Measurements from ENCODE around the gene GDI2.
"Not testable (repeated sequence)": the region's sequence is repeated elsewhere in the genome, so short reads cannot be mapped to it uniquely, and the experiment has no call there.

Gene GDI2

GRCh38 chr10:5777758-5778157 lies 35.5 kb downstream of the GDI2 start:
- FAIRE-seq, result not testable (repeated sequence)

GRCh38 chr10:5776881-5777197 lies 36.4 kb downstream of the GDI2 start:
- FAIRE-seq, result no peak

GRCh38 chr10:5776136-5776880 lies 36.9 kb downstream of the GDI2 start:
- no peak for FAIRE-seq

GRCh38 chr10:5775685-5776084 lies 37.5 kb downstream of the GDI2 start:
- FAIRE-seq, result no peak

- FAIRE-seq, result no peak
These were observed 38.1 kb downstream of the GDI2 start for GRCh38 chr10:5774987-5775620.

GRCh38 chr10:5766189-5766588 lies 47.0 kb downstream of the GDI2 start:
- FAIRE-seq, result no peak

GRCh38 chr10:5765617-5766016 lies 47.6 kb downstream of the GDI2 start:
- no peak for FAIRE-seq

GRCh38 chr10:5764422-5765297 lies 48.6 kb downstream of the GDI2 start:
- no peak for FAIRE-seq

GRCh38 chr10:5762531-5762930 lies 50.7 kb downstream of the GDI2 start:
- no peak for FAIRE-seq

- no peak for FAIRE-seq
These were observed 52.0 kb downstream of the GDI2 start for GRCh38 chr10:5761220-5761619.

- no peak for FAIRE-seq
These were observed 52.7 kb downstream of the GDI2 start for GRCh38 chr10:5760515-5760914.

GRCh38 chr10:5758927-5759326 lies 54.3 kb downstream of the GDI2 start:
- no peak for FAIRE-seq

- no peak for FAIRE-seq
These were observed 55.3 kb downstream of the GDI2 start for GRCh38 chr10:5757766-5758517.

- no peak for FAIRE-seq
These were observed 60.8 kb downstream of the GDI2 start for GRCh38 chr10:5752301-5752871.

GRCh38 chr10:5751601-5752253 lies 61.5 kb downstream of the GDI2 start:
- FAIRE-seq, result no peak

- no peak for FAIRE-seq
These were observed 64.8 kb downstream of the GDI2 start for GRCh38 chr10:5748394-5748803.

GRCh38 chr10:5746197-5746596 lies 67.0 kb downstream of the GDI2 start:
- FAIRE-seq, result no peak

GRCh38 chr10:5744849-5745248 lies 68.4 kb downstream of the GDI2 start:
- no peak for FAIRE-seq

GRCh38 chr10:5743736-5744135 lies 69.5 kb downstream of the GDI2 start:
- no peak for FAIRE-seq

- FAIRE-seq, result no peak
These were observed 71.1 kb downstream of the GDI2 start for GRCh38 chr10:5742116-5742515.

GRCh38 chr10:5741276-5741675 lies 72.0 kb downstream of the GDI2 start:
- FAIRE-seq, result no peak

GRCh38 chr10:5738427-5738826 lies 74.8 kb downstream of the GDI2 start:
- no peak for FAIRE-seq
